Left hindlimb (tissue), 1 donor: ENCODE data around the gene SGCA.

Source experiments
- DNase-seq: peaks from one replicate; pipeline ENCODE4 v3.0.0-alpha.2; 2018

SGCA gene

GRCh38 chr17:50196036-50196435 lies 30.2 kb downstream of the SGCA start:
- no peak for DNase-seq

GRCh38 chr17:50196826-50197225 lies 31.0 kb downstream of the SGCA start:
- no peak for DNase-seq

GRCh38 chr17:50198026-50198669 lies 32.3 kb downstream of the SGCA start:
- no peak for DNase-seq

GRCh38 chr17:50199211-50199802 lies 33.5 kb downstream of the SGCA start:
- peak; percentile 75 for DNase-seq

GRCh38 chr17:50199803-50200456 lies 34.1 kb downstream of the SGCA start:
- peak; percentile 97 for DNase-seq

- DNase-seq: peak; percentile 94
Observed at GRCh38 chr17:50200457-50201275, 34.9 kb downstream of the SGCA start.

- DNase-seq: peak; percentile 96
Observed at GRCh38 chr17:50201276-50201854, 35.6 kb downstream of the SGCA start, which contains the start of gene COL1A1. COL1A1 (minus strand) TSS chr17:50201631; CDS start chr17:50201513, 118 bp downstream.

- DNase-seq: peak; percentile 93
Observed at GRCh38 chr17:50203086-50203485, 37.3 kb downstream of the SGCA start.

- peak; percentile 96 for DNase-seq
Observed at GRCh38 chr17:50203604-50204345, 38.0 kb downstream of the SGCA start.

- no peak for DNase-seq
Observed at GRCh38 chr17:50204431-50204830, 38.6 kb downstream of the SGCA start.

GRCh38 chr17:50205111-50205962 lies 39.5 kb downstream of the SGCA start:
- peak; percentile 56 for DNase-seq

GRCh38 chr17:50205963-50206505 lies 40.2 kb downstream of the SGCA start:
- peak; percentile 28 for DNase-seq

GRCh38 chr17:50206604-50207293 lies 40.9 kb downstream of the SGCA start:
- DNase-seq: peak; percentile 89

- no peak for DNase-seq
Observed at GRCh38 chr17:50207315-50207714, 41.5 kb downstream of the SGCA start.

- no peak for DNase-seq
Observed at GRCh38 chr17:50207792-50208567, 42.2 kb downstream of the SGCA start.

- DNase-seq: peak; percentile 29
Observed at GRCh38 chr17:50208611-50209061, 42.8 kb downstream of the SGCA start.

- no peak for DNase-seq
Observed at GRCh38 chr17:50209133-50209471, 43.3 kb downstream of the SGCA start.

- DNase-seq: peak; percentile 99
Observed at GRCh38 chr17:50209472-50210239, 43.9 kb downstream of the SGCA start.
